ENCODE results near the gene MT2A. TPM values are rescaled to one million over a fixed set of nuclear protein-coding genes. Genes with fewer than 3 reads are reported as not detected.

Gene MT2A
- polyA plus RNA-seq (2013, experiment 1 of 2): 3.5 TPM
- polyA plus RNA-seq (2013, experiment 2 of 2): 3.5 TPM

DNA sequence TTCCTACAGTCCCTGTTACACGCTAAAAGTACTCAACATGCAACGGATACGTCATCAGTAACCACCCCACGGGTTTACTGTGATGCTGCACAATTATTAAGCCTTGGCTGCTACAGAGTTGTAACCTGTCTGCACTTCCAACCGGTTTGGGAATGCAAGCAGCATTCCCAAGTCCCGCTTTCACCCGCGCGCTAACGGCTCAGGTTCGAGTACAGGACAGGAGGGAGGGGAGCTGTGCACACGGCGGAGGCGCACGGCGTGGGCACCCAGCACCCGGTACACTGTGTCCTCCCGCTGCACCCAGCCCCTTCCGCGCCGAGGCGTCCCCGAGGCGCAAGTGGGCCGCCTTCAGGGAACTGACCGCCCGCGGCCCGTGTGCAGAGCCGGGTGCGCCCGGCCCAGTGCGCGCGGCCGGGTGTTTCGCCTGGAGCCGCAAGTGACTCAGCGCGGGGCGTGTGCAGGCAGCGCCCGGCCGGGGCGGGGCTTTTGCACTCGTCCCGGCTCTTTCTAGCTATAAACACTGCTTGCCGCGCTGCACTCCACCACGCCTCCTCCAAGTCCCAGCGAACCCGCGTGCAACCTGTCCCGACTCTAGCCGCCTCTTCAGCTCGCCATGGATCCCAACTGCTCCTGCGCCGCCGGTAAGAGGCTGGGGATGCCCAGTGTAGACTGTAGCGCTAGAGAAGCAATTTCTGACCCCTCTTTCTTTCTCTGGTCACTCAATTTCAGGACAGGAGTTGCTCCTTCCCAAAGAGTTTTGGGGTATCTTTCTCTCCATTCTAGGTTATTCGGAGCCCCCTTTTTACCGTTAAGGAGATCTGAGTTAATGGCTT is at the start of gene MT2A:
Gene MT2A (plus strand): TSS at position 542 of the 833 bp plus-strand sequence. CDS start 72 bp downstream, at position 614.
- Histone ChIP-seq H2BK15ac (ENCODE audit: low read length) (no peak within 1 kb of the TSS), H3K27me3 (ENCODE audit: control insufficient read depth in 3 of 3, insufficient read depth in 3 of 3, low read depth in 1 of 3, low read length in 3 of 3) (peaks cover 6 to 39% (median 25%) of the 10 kb centered on the region in 3 experiments)

DNA sequence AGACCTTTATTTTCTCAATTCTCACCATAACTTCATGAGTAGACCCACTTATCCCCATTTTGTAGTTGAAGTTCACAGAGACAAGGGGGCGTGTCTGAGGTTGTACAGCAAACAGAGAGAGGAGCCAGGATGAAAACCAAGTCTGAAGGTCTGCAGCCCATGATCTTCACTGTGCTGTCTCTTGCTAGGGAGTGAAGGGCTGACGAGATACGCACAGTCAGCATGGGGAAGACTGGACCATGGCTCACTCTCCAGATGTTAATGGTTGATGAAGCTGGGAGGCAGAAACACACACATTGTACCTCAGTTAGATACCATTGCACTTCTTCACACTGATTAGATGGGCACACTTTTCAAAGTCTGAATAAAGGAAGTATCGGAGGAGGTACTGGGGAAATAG is 49.3 kb upstream of the MT2A start:
- no CpG with 5 or more reads among the region's 4 CpGs for WGBS, 2 donors (ENCODE audit: extremely low coverage in 2 of 2, insufficient read length in 2 of 2, insufficient replicate concordance in 1 of 2)
- Histone ChIP-seq H2AK5ac (ENCODE audit: low read depth, low read length) (no peak overlapping the region), H3K27ac (replicated peaks; ENCODE audit: low read length) (no peak overlapping the region), H3K14ac (ENCODE audit: low read length) (no peak overlapping the region), H2BK120ac (ENCODE audit: low read depth, low read length) (no peak overlapping the region), H3K79me1 (ENCODE audit: low read depth, low read length) (no peaks in the 10 kb centered on the region), H3K36me3 (replicated peaks in 1 of 2; ENCODE audit: control insufficient read depth in 2 of 2, insufficient read depth in 2 of 2, low read length in 2 of 2) (no peaks in the 10 kb centered on the region), H2BK15ac (ENCODE audit: low read length) (no peak overlapping the region), H2BK12ac (ENCODE audit: low read length) (no peak overlapping the region), H3K9me3 (replicated peaks in 1 of 2; ENCODE audit: control insufficient read depth in 2 of 2, insufficient read depth in 1 of 2, low read depth in 1 of 2, low read length in 2 of 2) (no peaks in the 10 kb centered on the region), H4K8ac (ENCODE audit: low read depth, low read length) (no peak overlapping the region), H3K4me1 (ENCODE audit: control insufficient read depth in 2 of 2, insufficient read depth in 1 of 2, low read depth in 1 of 2, low read length in 2 of 2) (peaks cover 0 to 5% of the 10 kb centered on the region in 2 donors), H4K91ac (ENCODE audit: low read depth, low read length, poor library complexity) (no peak overlapping the region), H3K18ac (ENCODE audit: low read length) (no peak overlapping the region), H3K4ac (ENCODE audit: low read length) (no peak overlapping the region), H2BK5ac (ENCODE audit: low read length) (no peak overlapping the region), H3K27me3 (ENCODE audit: control insufficient read depth in 3 of 3, insufficient read depth in 3 of 3, low read depth in 1 of 3, low read length in 3 of 3) (peaks cover 0 to 44% (median 0%) of the 10 kb centered on the region in 3 experiments), H3K4me2 (ENCODE audit: insufficient read depth, low read length, poor library complexity, severe bottlenecking) (no peak overlapping the region), H3K4me3 (ENCODE audit: low read length in 2 of 2) (no peak overlapping the region), H3K9ac (ENCODE audit: low read depth, low read length, poor library complexity) (no peak overlapping the region), H3K23ac (ENCODE audit: low read depth, low read length, poor library complexity) (no peak overlapping the region), H2AFZ (ENCODE audit: low read length) (no peak overlapping the region)
- no peak for DNase-seq (ENCODE audit: low spot score)

More for the DNA sequence above, at the start of gene MT2A:
- Histone ChIP-seq H3K9ac (ENCODE audit: low read depth, low read length, poor library complexity) (peak within 1 kb of the TSS; percentile 64), H3K18ac (ENCODE audit: low read length) (peak within 1 kb of the TSS; percentile 92), H2AFZ (ENCODE audit: low read length) (peak within 1 kb of the TSS; percentile 81), H3K4me1 (ENCODE audit: control insufficient read depth in 2 of 2, insufficient read depth in 1 of 2, low read depth in 1 of 2, low read length in 2 of 2) (peaks cover 16 to 22% of the 10 kb centered on the region in 2 donors), H3K36me3 (replicated peaks in 1 of 2; ENCODE audit: control insufficient read depth in 2 of 2, insufficient read depth in 2 of 2, low read length in 2 of 2) (no peaks in the 10 kb centered on the region), H3K14ac (ENCODE audit: low read length) (no peak within 1 kb of the TSS), H3K4ac (ENCODE audit: low read length) (no peak within 1 kb of the TSS), H3K27ac (replicated peaks; ENCODE audit: low read length) (no peak within 1 kb of the TSS), H3K9me3 (replicated peaks in 1 of 2; ENCODE audit: control insufficient read depth in 2 of 2, insufficient read depth in 1 of 2, low read depth in 1 of 2, low read length in 2 of 2) (no peaks in the 10 kb centered on the region), H3K23ac (ENCODE audit: low read depth, low read length, poor library complexity) (peak within 1 kb of the TSS; percentile 66), H4K8ac (ENCODE audit: low read depth, low read length) (no peak within 1 kb of the TSS), H3K4me2 (ENCODE audit: insufficient read depth, low read length, poor library complexity, severe bottlenecking) (peak within 1 kb of the TSS; percentile 74), H2BK12ac (ENCODE audit: low read length) (peak within 1 kb of the TSS; percentile 69), H3K79me1 (ENCODE audit: low read depth, low read length) (no peaks in the 10 kb centered on the region), H4K91ac (ENCODE audit: low read depth, low read length, poor library complexity) (no peak within 1 kb of the TSS), H2BK5ac (ENCODE audit: low read length) (no peak within 1 kb of the TSS), H2AK5ac (ENCODE audit: low read depth, low read length) (no peak within 1 kb of the TSS), H3K4me3 (ENCODE audit: low read length in 2 of 2) (peak within 1 kb of the TSS; percentile 48 to 75), H2BK120ac (ENCODE audit: low read depth, low read length) (no peak within 1 kb of the TSS)
- no CpG with 5 or more reads among the region's 62 CpGs for WGBS, 2 donors (ENCODE audit: extremely low coverage in 2 of 2, insufficient read length in 2 of 2, insufficient replicate concordance in 1 of 2)
- DNase-seq (ENCODE audit: low spot score): peak; percentile 78

DNA sequence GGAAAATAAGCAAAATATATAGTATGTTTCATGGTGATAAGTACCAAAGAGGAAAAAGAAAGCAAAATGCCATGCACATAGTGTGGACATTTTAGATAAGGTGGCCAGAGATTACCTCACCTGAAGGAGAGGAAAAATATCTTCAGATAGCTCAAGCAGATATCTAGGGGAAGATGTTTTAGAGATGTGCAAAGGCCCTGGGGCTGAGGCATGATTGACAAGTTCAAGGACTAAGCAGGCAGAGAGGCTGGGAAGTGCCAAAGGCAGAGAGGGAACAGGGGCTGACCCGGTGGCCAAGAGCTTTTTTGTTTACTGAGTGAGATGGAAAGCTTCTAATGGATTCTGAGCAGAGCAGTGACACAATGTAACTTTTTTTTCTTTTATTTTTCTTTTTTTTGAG is 47.9 kb upstream of the MT2A start:
- Histone ChIP-seq H4K91ac (ENCODE audit: low read depth, low read length, poor library complexity) (no peak overlapping the region), H3K36me3 (replicated peaks in 1 of 2; ENCODE audit: control insufficient read depth in 2 of 2, insufficient read depth in 2 of 2, low read length in 2 of 2) (no peaks in the 10 kb centered on the region), H3K18ac (ENCODE audit: low read length) (no peak overlapping the region), H3K27ac (replicated peaks; ENCODE audit: low read length) (no peak overlapping the region), H2BK15ac (ENCODE audit: low read length) (no peak overlapping the region), H2BK120ac (ENCODE audit: low read depth, low read length) (no peak overlapping the region), H4K8ac (ENCODE audit: low read depth, low read length) (no peak overlapping the region), H3K79me1 (ENCODE audit: low read depth, low read length) (no peaks in the 10 kb centered on the region), H2BK12ac (ENCODE audit: low read length) (no peak overlapping the region), H2AK5ac (ENCODE audit: low read depth, low read length) (no peak overlapping the region), H2AFZ (ENCODE audit: low read length) (no peak overlapping the region), H3K14ac (ENCODE audit: low read length) (no peak overlapping the region), H3K4me1 (ENCODE audit: control insufficient read depth in 2 of 2, insufficient read depth in 1 of 2, low read depth in 1 of 2, low read length in 2 of 2) (peaks cover 0 to 5% of the 10 kb centered on the region in 2 donors), H3K4ac (ENCODE audit: low read length) (no peak overlapping the region), H3K27me3 (ENCODE audit: control insufficient read depth in 3 of 3, insufficient read depth in 3 of 3, low read depth in 1 of 3, low read length in 3 of 3) (peaks cover 0 to 51% (median 0%) of the 10 kb centered on the region in 3 experiments), H3K9me3 (replicated peaks in 1 of 2; ENCODE audit: control insufficient read depth in 2 of 2, insufficient read depth in 1 of 2, low read depth in 1 of 2, low read length in 2 of 2) (no peaks in the 10 kb centered on the region), H2BK5ac (ENCODE audit: low read length) (no peak overlapping the region), H3K9ac (ENCODE audit: low read depth, low read length, poor library complexity) (no peak overlapping the region), H3K23ac (ENCODE audit: low read depth, low read length, poor library complexity) (no peak overlapping the region), H3K4me3 (ENCODE audit: low read length in 2 of 2) (no peak overlapping the region), H3K4me2 (ENCODE audit: insufficient read depth, low read length, poor library complexity, severe bottlenecking) (no peak overlapping the region)
- DNase-seq (ENCODE audit: low spot score): no peak
- WGBS, 2 donors (ENCODE audit: extremely low coverage in 2 of 2, insufficient read length in 2 of 2, insufficient replicate concordance in 1 of 2): no CpG with 5 or more reads among the region's 1 CpG

DNA sequence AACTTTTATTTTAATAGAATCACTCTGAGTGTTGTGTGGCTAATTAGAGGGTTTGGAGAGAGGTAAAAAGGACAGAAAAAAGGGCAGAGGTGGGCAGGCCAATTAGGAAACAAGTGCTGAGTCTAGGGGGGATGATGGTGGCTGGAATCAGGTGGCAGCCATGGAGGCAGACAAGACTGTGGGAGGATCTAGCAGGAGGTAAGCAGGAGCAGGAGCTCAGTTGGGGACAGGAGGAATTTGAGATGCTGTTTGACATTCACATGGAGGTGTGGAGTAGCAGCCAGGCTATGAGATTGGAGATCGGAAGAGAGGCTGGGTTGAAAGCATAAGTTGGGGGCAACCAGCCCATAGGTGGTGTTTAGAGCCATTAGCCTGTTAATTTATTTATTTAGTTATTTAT is 47.3 kb upstream of the MT2A start:
- no CpG with 5 or more reads among the region's 1 CpG for WGBS, 2 donors (ENCODE audit: extremely low coverage in 2 of 2, insufficient read length in 2 of 2, insufficient replicate concordance in 1 of 2)
- H2BK5ac ChIP-seq (ENCODE audit: low read length): no peak overlapping the region
- no peaks in the 10 kb centered on the region for H3K9me3 ChIP-seq (replicated peaks in 1 of 2; ENCODE audit: control insufficient read depth in 2 of 2, insufficient read depth in 1 of 2, low read depth in 1 of 2, low read length in 2 of 2)

More for the DNA sequence above, 47.3 kb upstream of the MT2A start:
- Histone ChIP-seq H2BK120ac (ENCODE audit: low read depth, low read length) (no peak overlapping the region), H2AFZ (ENCODE audit: low read length) (no peak overlapping the region), H4K91ac (ENCODE audit: low read depth, low read length, poor library complexity) (no peak overlapping the region), H3K4ac (ENCODE audit: low read length) (no peak overlapping the region), H3K9ac (ENCODE audit: low read depth, low read length, poor library complexity) (no peak overlapping the region), H3K4me1 (ENCODE audit: control insufficient read depth in 2 of 2, insufficient read depth in 1 of 2, low read depth in 1 of 2, low read length in 2 of 2) (peaks cover 0 to 5% of the 10 kb centered on the region in 2 donors), H3K36me3 (replicated peaks in 1 of 2; ENCODE audit: control insufficient read depth in 2 of 2, insufficient read depth in 2 of 2, low read length in 2 of 2) (no peaks in the 10 kb centered on the region), H3K23ac (ENCODE audit: low read depth, low read length, poor library complexity) (no peak overlapping the region), H2BK12ac (ENCODE audit: low read length) (no peak overlapping the region), H3K4me2 (ENCODE audit: insufficient read depth, low read length, poor library complexity, severe bottlenecking) (no peak overlapping the region), H2BK15ac (ENCODE audit: low read length) (no peak overlapping the region), H3K27me3 (ENCODE audit: control insufficient read depth in 3 of 3, insufficient read depth in 3 of 3, low read depth in 1 of 3, low read length in 3 of 3) (peaks cover 0 to 54% (median 0%) of the 10 kb centered on the region in 3 experiments), H2AK5ac (ENCODE audit: low read depth, low read length) (no peak overlapping the region), H3K79me1 (ENCODE audit: low read depth, low read length) (no peaks in the 10 kb centered on the region), H3K4me3 (ENCODE audit: low read length in 2 of 2) (no peak overlapping the region), H3K27ac (replicated peaks; ENCODE audit: low read length) (no peak overlapping the region), H3K18ac (ENCODE audit: low read length) (peak overlapping the region; percentile 35), H3K14ac (ENCODE audit: low read length) (no peak overlapping the region), H4K8ac (ENCODE audit: low read depth, low read length) (no peak overlapping the region)
- DNase-seq (ENCODE audit: low spot score): no peak
